Putamen (tissue), 1 donor: Measurements from ENCODE around the gene KRTAP5-3.
"Not testable (repeated sequence)": the region's sequence is repeated elsewhere in the genome, so short reads cannot be mapped to it uniquely, and the experiment has no call there.

ENCODE experiments used
- DNase-seq: peaks from one replicate; pipeline ENCODE4 v3.0.0-alpha.2; 2016; ENCODE audit warnings: low spot score

The KRTAP5-3 gene

GRCh38 chr11:1582909-1583308 is 25.4 kb downstream of the KRTAP5-3 start:
- not testable (repeated sequence) for DNase-seq

GRCh38 chr11:1581976-1582375 is 26.3 kb downstream of the KRTAP5-3 start:
- DNase-seq = no peak

GRCh38 chr11:1576825-1577224 is 31.4 kb downstream of the KRTAP5-3 start:
- no peak for DNase-seq

GRCh38 chr11:1575756-1576155 is 32.5 kb downstream of the KRTAP5-3 start:
- not testable (repeated sequence) for DNase-seq

GRCh38 chr11:1574933-1575242 is 33.4 kb downstream of the KRTAP5-3 start:
- no peak for DNase-seq

- no peak for DNase-seq
These were observed 33.9 kb downstream of the KRTAP5-3 start for GRCh38 chr11:1574238-1574932.

- DNase-seq = no peak
These were observed 34.4 kb downstream of the KRTAP5-3 start for GRCh38 chr11:1573903-1574237.

GRCh38 chr11:1573077-1573902 is 35.0 kb downstream of the KRTAP5-3 start:
- no peak for DNase-seq

GRCh38 chr11:1572197-1573076 is 35.8 kb downstream of the KRTAP5-3 start, which contains the start of gene DUSP8:
TSS of gene DUSP8 (minus strand) at chr11:1572271. CDS start at chr11:1565826, 6,445 bp downstream.
- peak; percentile 93 for DNase-seq

- no peak for DNase-seq
These were observed 36.5 kb downstream of the KRTAP5-3 start for GRCh38 chr11:1571760-1572196.

GRCh38 chr11:1570896-1571759 is 37.1 kb downstream of the KRTAP5-3 start:
- DNase-seq = no peak

- no peak for DNase-seq
These were observed 37.8 kb downstream of the KRTAP5-3 start for GRCh38 chr11:1570531-1570895.

GRCh38 chr11:1570001-1570453 is 38.2 kb downstream of the KRTAP5-3 start:
- no peak for DNase-seq

GRCh38 chr11:1569251-1569780 is 38.9 kb downstream of the KRTAP5-3 start:
- no peak for DNase-seq

- DNase-seq = no peak
These were observed 39.8 kb downstream of the KRTAP5-3 start for GRCh38 chr11:1568441-1568911.

- DNase-seq = no peak
These were observed 40.6 kb downstream of the KRTAP5-3 start for GRCh38 chr11:1567721-1568100.

GRCh38 chr11:1567052-1567720 is 41.1 kb downstream of the KRTAP5-3 start:
- DNase-seq = no peak

GRCh38 chr11:1566381-1567051 is 41.7 kb downstream of the KRTAP5-3 start:
- DNase-seq = no peak

GRCh38 chr11:1565904-1566247 is 42.4 kb downstream of the KRTAP5-3 start:
- no peak for DNase-seq
